ENCODE results near the gene RWDD3.

The RWDD3 gene

DNA sequence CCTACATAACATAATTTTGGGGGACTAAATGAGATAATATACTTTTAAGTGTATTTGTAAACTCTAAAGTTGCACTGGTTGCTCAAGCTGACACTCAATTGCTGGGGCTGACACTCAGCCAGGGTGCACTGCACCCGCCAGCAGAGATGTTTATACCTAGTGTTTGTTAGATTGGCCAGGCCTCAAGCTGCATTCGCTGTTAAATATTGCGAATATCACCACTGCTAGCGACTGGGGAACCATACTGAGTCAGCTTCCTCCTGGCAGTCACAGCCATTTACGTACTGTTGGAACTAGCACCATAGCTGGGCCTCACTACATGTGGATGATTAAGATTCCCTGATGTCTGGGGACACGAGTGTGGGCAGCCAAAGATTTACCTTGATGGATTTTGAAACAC, 12.7 kb upstream of the RWDD3 start:
- Histone ChIP-seq H3F3A (ENCODE audit: control insufficient read depth, insufficient read depth) (no peaks in the 10 kb centered on the region), H4K20me1 (ENCODE audit: control insufficient read depth, insufficient read depth, low read depth, low read length) (no peaks in the 10 kb centered on the region)
- TF ChIP-seq, protein P1, sequence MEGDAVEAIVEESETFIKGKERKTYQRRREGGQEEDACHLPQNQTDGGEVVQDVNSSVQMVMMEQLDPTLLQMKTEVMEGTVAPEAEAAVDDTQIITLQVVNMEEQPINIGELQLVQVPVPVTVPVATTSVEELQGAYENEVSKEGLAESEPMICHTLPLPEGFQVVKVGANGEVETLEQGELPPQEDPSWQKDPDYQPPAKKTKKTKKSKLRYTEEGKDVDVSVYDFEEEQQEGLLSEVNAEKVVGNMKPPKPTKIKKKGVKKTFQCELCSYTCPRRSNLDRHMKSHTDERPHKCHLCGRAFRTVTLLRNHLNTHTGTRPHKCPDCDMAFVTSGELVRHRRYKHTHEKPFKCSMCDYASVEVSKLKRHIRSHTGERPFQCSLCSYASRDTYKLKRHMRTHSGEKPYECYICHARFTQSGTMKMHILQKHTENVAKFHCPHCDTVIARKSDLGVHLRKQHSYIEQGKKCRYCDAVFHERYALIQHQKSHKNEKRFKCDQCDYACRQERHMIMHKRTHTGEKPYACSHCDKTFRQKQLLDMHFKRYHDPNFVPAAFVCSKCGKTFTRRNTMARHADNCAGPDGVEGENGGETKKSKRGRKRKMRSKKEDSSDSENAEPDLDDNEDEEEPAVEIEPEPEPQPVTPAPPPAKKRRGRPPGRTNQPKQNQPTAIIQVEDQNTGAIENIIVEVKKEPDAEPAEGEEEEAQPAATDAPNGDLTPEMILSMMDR (IDR thresholded peaks at IDR 0.05; ENCODE audit: low read depth, low read length, poor library complexity, severe bottlenecking): no peak
- TF ChIP-seq EZH2phosphoT487 (IDR thresholded peaks at IDR 0.05; ENCODE audit: borderline replicate concordance, low read length): no peak

DNA sequence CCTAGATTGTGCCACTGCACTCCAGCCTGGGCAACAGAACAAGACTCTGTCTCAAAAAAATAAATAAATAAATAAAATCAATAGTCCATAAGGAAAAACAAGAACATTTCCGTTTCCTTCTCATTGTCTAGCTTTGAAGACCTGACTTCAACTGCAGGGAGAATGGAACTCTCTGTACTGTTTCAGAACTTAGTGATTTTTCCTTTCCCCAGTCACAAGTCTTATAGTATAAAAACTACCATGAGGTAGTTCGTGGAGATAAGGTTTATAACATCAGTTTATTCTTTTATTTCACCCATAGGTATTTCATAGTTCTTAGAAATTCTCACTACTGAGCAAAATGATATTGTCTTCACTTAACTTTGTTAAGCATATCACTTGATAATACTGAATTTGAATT, 11.4 kb upstream of the RWDD3 start:
- TF ChIP-seq, protein P1 (IDR thresholded peaks at IDR 0.05; ENCODE audit: low read depth, low read length, poor library complexity, severe bottlenecking): no peak
- TF ChIP-seq EZH2phosphoT487 (IDR thresholded peaks at IDR 0.05; ENCODE audit: borderline replicate concordance, low read length): no peak
- H3K9me2 ChIP-seq (replicated peaks; ENCODE audit: control insufficient read depth, low read length): no peaks in the 10 kb centered on the region
- no peaks in the 10 kb centered on the region for H3K79me2 ChIP-seq (ENCODE audit: control insufficient read depth, low read length)
- no peaks in the 10 kb centered on the region for H4K20me1 ChIP-seq (ENCODE audit: control insufficient read depth, insufficient read depth, low read depth, low read length)
- no peaks in the 10 kb centered on the region for H3F3A ChIP-seq (ENCODE audit: control insufficient read depth, insufficient read depth)
- H3K4me3 ChIP-seq (ENCODE audit: low read length): no peak overlapping the region
- no peaks in the 10 kb centered on the region for H3K9me3 ChIP-seq (ENCODE audit: control insufficient read depth, insufficient read depth, low read length)
- no peak overlapping the region for H3K4me2 ChIP-seq (ENCODE audit: low read length)
- H3K4me1 ChIP-seq (ENCODE audit: control insufficient read depth, low read length): no peaks in the 10 kb centered on the region
- H3K36me3 ChIP-seq (ENCODE audit: control insufficient read depth, low read length): no peaks in the 10 kb centered on the region
- peaks cover 2% of the 10 kb centered on the region; the same call in 1 of the 2 replicates for H3K27me3 ChIP-seq (ENCODE audit: control insufficient read depth, low read length)
- H3K27ac ChIP-seq (ENCODE audit: low read depth, low read length): no peak overlapping the region

More for the DNA sequence above, 12.7 kb upstream of the RWDD3 start:
- no peaks in the 10 kb centered on the region for H3K27me3 ChIP-seq (ENCODE audit: control insufficient read depth, low read length)
- no peaks in the 10 kb centered on the region for H3K36me3 ChIP-seq (ENCODE audit: control insufficient read depth, low read length)
- H3K79me2 ChIP-seq (ENCODE audit: control insufficient read depth, low read length): no peaks in the 10 kb centered on the region
- H3K4me1 ChIP-seq (ENCODE audit: control insufficient read depth, low read length): no peaks in the 10 kb centered on the region
- H3K4me3 ChIP-seq (ENCODE audit: low read length): no peak overlapping the region
- H3K4me2 ChIP-seq (ENCODE audit: low read length): no peak overlapping the region
- no peaks in the 10 kb centered on the region for H3K9me3 ChIP-seq (ENCODE audit: control insufficient read depth, insufficient read depth, low read length)
- H3K27ac ChIP-seq (ENCODE audit: low read depth, low read length): no peak overlapping the region
- no peaks in the 10 kb centered on the region for H3K9me2 ChIP-seq (replicated peaks; ENCODE audit: control insufficient read depth, low read length)

DNA sequence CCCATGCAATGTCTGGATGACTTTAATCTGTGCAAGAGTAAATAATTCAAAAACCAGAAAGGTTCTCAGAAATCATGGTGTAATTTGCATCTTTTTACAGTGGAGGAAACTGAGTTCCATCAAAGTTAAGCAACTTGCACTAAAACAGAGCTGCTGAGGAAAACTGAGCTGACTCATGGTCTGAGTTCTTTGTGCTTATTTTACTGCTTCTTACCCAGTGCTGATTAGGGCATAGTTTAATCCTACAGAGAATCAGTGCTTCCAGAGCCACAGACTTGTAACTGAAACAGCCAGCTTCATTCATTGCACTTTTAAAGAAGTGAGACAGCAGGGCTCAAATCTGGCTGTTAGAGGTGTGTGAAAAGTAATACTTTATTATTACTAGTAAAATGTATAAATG, 10.9 kb upstream of the RWDD3 start:
- Histone ChIP-seq H4K20me1 (ENCODE audit: control insufficient read depth, insufficient read depth, low read depth, low read length) (no peaks in the 10 kb centered on the region), H3K4me3 (ENCODE audit: low read length) (no peak overlapping the region), H3K79me2 (ENCODE audit: control insufficient read depth, low read length) (no peaks in the 10 kb centered on the region), H3F3A (ENCODE audit: control insufficient read depth, insufficient read depth) (no peaks in the 10 kb centered on the region), H3K27me3 (ENCODE audit: control insufficient read depth, low read length) (peaks cover 2% of the 10 kb centered on the region; the same call in 1 of the 2 replicates), H3K9me2 (replicated peaks; ENCODE audit: control insufficient read depth, low read length) (no peaks in the 10 kb centered on the region), H3K27ac (ENCODE audit: low read depth, low read length) (no peak overlapping the region), H3K9me3 (ENCODE audit: control insufficient read depth, insufficient read depth, low read length) (no peaks in the 10 kb centered on the region), H3K4me1 (ENCODE audit: control insufficient read depth, low read length) (no peaks in the 10 kb centered on the region), H3K36me3 (ENCODE audit: control insufficient read depth, low read length) (no peaks in the 10 kb centered on the region), H3K4me2 (ENCODE audit: low read length) (no peak overlapping the region)
- TF ChIP-seq, protein P1 (IDR thresholded peaks at IDR 0.05; ENCODE audit: low read depth, low read length, poor library complexity, severe bottlenecking): no peak
- TF ChIP-seq EZH2phosphoT487 (IDR thresholded peaks at IDR 0.05; ENCODE audit: borderline replicate concordance, low read length): no peak

All from DOHH2 (cell line).